GM18499 (cell line): ENCODE data around the gene NUDT9.

Experiments used
- ATAC-seq: cut with Tn5 transposase; IDR thresholded peaks from one replicate; pipeline ENCODE4 v1.9.1; 2021; ENCODE audit warnings: moderate number of reproducible peaks; ENCODE audit not compliant: insufficient read depth, unreplicated experiment

Gene NUDT9

DNA sequence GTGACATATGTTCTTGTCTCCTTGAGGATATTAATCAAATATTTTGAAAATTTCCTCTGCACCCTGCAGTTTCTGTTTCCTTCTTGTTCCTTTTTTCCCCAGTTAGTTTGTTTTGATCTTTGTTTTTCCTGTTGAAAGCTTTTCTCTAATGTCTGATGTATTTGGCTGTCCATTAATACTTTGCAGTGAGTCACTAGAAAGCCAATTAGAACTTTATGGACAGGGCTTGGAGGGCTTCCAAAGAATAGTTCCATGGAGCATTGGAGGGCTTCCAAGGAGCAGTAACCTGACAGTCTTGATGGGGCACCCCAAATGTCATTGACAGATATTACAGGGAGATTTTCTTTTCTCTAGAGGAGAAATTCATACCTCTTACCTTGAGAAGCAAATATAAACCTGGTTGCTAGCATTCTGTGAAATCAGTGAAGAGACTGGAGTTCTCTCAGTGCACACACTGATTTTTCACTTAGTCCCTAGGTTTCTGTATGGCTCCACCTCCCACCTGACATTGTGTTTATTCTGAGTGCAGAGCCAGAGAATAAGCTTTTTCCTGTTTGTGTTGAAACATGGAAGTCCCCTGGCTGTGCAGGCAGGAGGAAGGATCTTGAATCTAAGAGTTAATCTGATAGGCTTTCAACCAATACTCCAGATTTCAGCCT, 80.3 kb downstream of the NUDT9 start:
- no peak for ATAC-seq

- ATAC-seq = no peak
Observed at GRCh38 chr4:87505862-87506261, 83.5 kb downstream of the NUDT9 start.

DNA sequence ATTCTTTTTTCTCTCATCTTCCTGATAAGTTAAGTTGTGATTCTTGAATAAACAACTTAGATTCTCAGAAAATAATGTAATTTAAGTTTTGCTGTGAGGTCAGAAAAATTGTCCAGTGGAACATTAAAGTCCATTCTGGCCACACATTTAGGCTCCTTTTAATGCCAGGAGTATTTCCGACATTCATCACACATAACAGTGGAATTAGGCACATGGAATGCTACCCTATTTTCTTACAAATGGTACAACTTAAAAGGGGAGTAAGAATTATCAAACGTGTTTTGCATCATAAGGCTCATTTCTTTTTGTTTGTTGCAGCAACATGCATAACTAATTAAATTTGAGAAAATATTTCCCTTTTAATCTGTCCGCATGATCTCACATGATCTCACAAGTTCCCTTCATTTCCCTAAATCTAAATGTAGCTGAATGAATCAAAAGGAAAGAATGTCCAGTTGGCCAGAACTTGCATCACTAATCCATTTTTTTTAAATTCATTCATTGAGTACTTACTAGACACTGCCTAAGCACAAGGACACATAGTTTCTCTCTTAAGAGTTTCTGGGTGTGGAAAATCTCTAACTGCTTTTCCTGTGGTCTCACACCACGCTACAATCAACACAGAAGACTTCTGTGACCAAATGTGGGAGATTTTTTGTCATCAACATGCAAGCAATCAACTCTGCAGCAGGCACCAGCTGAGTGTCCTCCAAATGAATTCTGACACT, 84.8 kb downstream of the NUDT9 start:
- no peak for ATAC-seq
